A549 (cell line): ENCODE results near the gene MRPL16. TPM values are rescaled to one million over a fixed set of nuclear protein-coding genes. Genes with fewer than 3 reads are reported as not detected.
"Not testable (repeated sequence)": the region's sequence is repeated elsewhere in the genome, so short reads cannot be mapped to it uniquely, and the experiment has no call there.

ENCODE experiments used
- ATAC-seq, 2 experiments: fragments of 200-7000 bp in 1 of 2; fragments of >200 bp in 1 of 2; cut with Nextera tagmentation in 1 of 2; cut with Tn5 transposase in 1 of 2; 3 replicates each; pipeline versions ENCODE4 v1.8.0 to v1.9.1; 2018 to 2020; ENCODE audit warnings: mild to moderate bottlenecking in 1 of 2, moderate library complexity in 1 of 2
- CTCF ChIA-PET: fragments of 300-600 bp; sonication (Branson Sonifier 250); formaldehyde crosslinking; extraction: SDS; loops from one replicate; lab custom pipeline; 2021; ENCODE audit warnings: antibody characterized with exemption, inconsistent platforms; lab: Yijun Ruan, JAX
- POLR2A ChIA-PET: fragments of 350-600 bp; formaldehyde crosslinking; extraction: SDS; loops from one replicate; lab custom pipeline; 2021; ENCODE audit warnings: antibody characterized with exemption, inconsistent platforms; lab: Yijun Ruan, JAX
- DNase-seq, 2 experiments: peaks; one replicate each; pipeline versions ENCODE4 v3.0.0 to v3.0.0-alpha.2; 2011 to 2016; ENCODE audit warnings: low read depth in 1 of 2, low spot score in 1 of 2
- FAIRE-seq: peaks from 2 replicates; lab custom pipeline; 2011; peaks lifted over from hg19 to GRCh38; lab: Jason Lieb, UNC
- H3K27ac ChIP-seq, 2 experiments: fragments of >200 bp; sonication (Bioruptor Twin); formaldehyde crosslinking; 3 replicates each; pipeline ENCODE4 v1.5.1; 2016 to 2017
- H3K4me1 ChIP-seq: fragments of >200 bp; sonication (Bioruptor Twin); formaldehyde crosslinking; 3 replicates; pipeline ENCODE4 v1.6.1; 2016
- H3K4me2 ChIP-seq: fragments of >200 bp; sonication (Bioruptor Twin); formaldehyde crosslinking; 3 replicates; pipeline ENCODE4 v1.6.1; 2016
- H3K4me3 ChIP-seq: fragments of >200 bp; sonication (Bioruptor Twin); formaldehyde crosslinking; 3 replicates; pipeline ENCODE4 v1.5.1; 2016
- H3K9me3 ChIP-seq: fragments of >200 bp; sonication (Bioruptor Twin); formaldehyde crosslinking; 3 replicates; pipeline ENCODE4 v1.6.1; 2016
- BHLHE40 ChIP-seq: IDR thresholded peaks from 2 replicates; pipeline ENCODE4 v1.6.1; 2012; ENCODE audit warnings: low read depth, low read length, inconsistent platforms
- CBX2 ChIP-seq: fragments of 200-600 bp; sonication (generic); IDR thresholded peaks from 2 replicates; pipeline ENCODE4 v1.6.1; 2016; ENCODE audit warnings: low read depth, mild to moderate bottlenecking, borderline replicate concordance
- CEBPB ChIP-seq, 2 experiments: fragments of >200 bp in 1 of 2; sonication (Bioruptor Twin) in 1 of 2; formaldehyde crosslinking in 1 of 2; IDR thresholded peaks; 2 replicates each; pipeline ENCODE4 v1.6.1; 2012 to 2016
- CHD2 ChIP-seq: fragments of 150-350 bp; IDR thresholded peaks from 2 replicates; pipeline ENCODE4 v1.6.1; 2014; ENCODE audit warnings: low read length; ENCODE audit not compliant: partially characterized antibody
- CHD4 ChIP-seq: fragments of 200-600 bp; sonication (generic); IDR thresholded peaks from 2 replicates; pipeline ENCODE4 v1.6.1; 2016; ENCODE audit warnings: antibody characterized with exemption, mild to moderate bottlenecking, borderline replicate concordance
- EHMT2 ChIP-seq: fragments of 200-600 bp; sonication (generic); IDR thresholded peaks from 2 replicates; pipeline ENCODE4 v1.6.1; 2016; ENCODE audit warnings: antibody characterized with exemption, low read depth, mild to moderate bottlenecking, moderate library complexity
- EP300 ChIP-seq, 2 experiments: fragments of >200 bp; sonication (Bioruptor Twin); formaldehyde crosslinking; IDR thresholded peaks; 2 replicates in 1 of 2; 3 replicates in 1 of 2; pipeline ENCODE4 v1.6.1; 2016 to 2017
- ESRRA ChIP-seq: fragments of 150-350 bp; IDR thresholded peaks from 2 replicates; pipeline ENCODE4 v1.6.1; 2014; ENCODE audit warnings: mild to moderate bottlenecking, low read length, borderline replicate concordance
- FOSB ChIP-seq: fragments of 250-450 bp; sonication (Bioruptor Pico); IDR thresholded peaks from 2 replicates; pipeline ENCODE4 v1.5.0; 2020; ENCODE audit warnings: mild to moderate bottlenecking, moderate library complexity
- FOXS1 ChIP-seq: fragments of 250-450 bp; sonication (Bioruptor Pico); IDR thresholded peaks from 2 replicates; pipeline ENCODE4 v1.5.0; 2020; ENCODE audit warnings: mild to moderate bottlenecking, moderate library complexity
- GATA3 ChIP-seq: IDR thresholded peaks from 2 replicates; pipeline ENCODE4 v1.6.1; 2012; ENCODE audit warnings: borderline replicate concordance
- HDAC2 ChIP-seq: fragments of 200-600 bp; sonication (generic); IDR thresholded peaks from 2 replicates; pipeline ENCODE4 v1.6.1; 2016
- JUN ChIP-seq, 2 experiments: fragments of >200 bp; sonication (Bioruptor Twin); formaldehyde crosslinking; IDR thresholded peaks; 2 replicates in 1 of 2; 3 replicates in 1 of 2; pipeline ENCODE4 v1.6.1; 2016 to 2017
- JUNB ChIP-seq: fragments of >200 bp; sonication (Bioruptor Twin); formaldehyde crosslinking; IDR thresholded peaks from 2 replicates; pipeline ENCODE4 v1.6.1; 2016
- KDM1A ChIP-seq: fragments of 200-600 bp; sonication (generic); IDR thresholded peaks from 2 replicates; pipeline ENCODE4 v1.6.1; 2016; ENCODE audit warnings: low read depth, mild to moderate bottlenecking
- MAZ ChIP-seq: fragments of 150-350 bp; IDR thresholded peaks from 2 replicates; pipeline ENCODE4 v1.6.1; 2014; ENCODE audit warnings: antibody characterized with exemption, low read depth, low read length, borderline replicate concordance
- NPAS2 ChIP-seq: fragments of 250-450 bp; sonication (Bioruptor Pico); IDR thresholded peaks from 2 replicates; pipeline ENCODE4 v1.8.0; 2022; ENCODE audit warnings: mild to moderate bottlenecking, moderate library complexity, borderline replicate concordance
- PHF8 ChIP-seq: fragments of 200-600 bp; sonication (generic); IDR thresholded peaks from 2 replicates; pipeline ENCODE4 v1.6.1; 2016; ENCODE audit warnings: low read depth, mild to moderate bottlenecking, antibody characterized with exemption, moderate library complexity, borderline replicate concordance
- POLR2A ChIP-seq: IDR thresholded peaks from 2 replicates; pipeline ENCODE4 v1.6.1; 2012; ENCODE audit warnings: mild to moderate bottlenecking, low read length
- RAD21 ChIP-seq, 2 experiments: fragments of >200 bp in 1 of 2; sonication (Bioruptor Twin) in 1 of 2; formaldehyde crosslinking in 1 of 2; IDR thresholded peaks in 1 of 2; conservative IDR thresholded peaks in 1 of 2; 2 replicates in 1 of 2; 3 replicates in 1 of 2; pipeline ENCODE4 v1.6.1; 2012 to 2018; ENCODE audit warnings: inconsistent platforms in 1 of 2
- RARB ChIP-seq: fragments of 250-450 bp; sonication (Bioruptor Pico); IDR thresholded peaks from 2 replicates; pipeline ENCODE4 v1.8.0; 2021; ENCODE audit warnings: mild to moderate bottlenecking, moderate library complexity
- RFX5 ChIP-seq: fragments of 450-650 bp; IDR thresholded peaks from 2 replicates; pipeline ENCODE4 v1.7.1; 2014; ENCODE audit warnings: antibody characterized with exemption, mild to moderate bottlenecking, moderate library complexity
- SMC3 ChIP-seq: fragments of >200 bp; sonication (Bioruptor Twin); formaldehyde crosslinking; IDR thresholded peaks from 3 replicates; pipeline ENCODE4 v1.6.1; 2018; ENCODE audit warnings: inconsistent platforms
- ZC3H11A ChIP-seq: fragments of 450-650 bp; IDR thresholded peaks from 2 replicates; pipeline ENCODE4 v1.6.1; 2014; ENCODE audit warnings: antibody characterized with exemption, mild to moderate bottlenecking
- ZFP36 ChIP-seq: fragments of 450-650 bp; IDR thresholded peaks from 2 replicates; pipeline ENCODE4 v1.6.1; 2014; ENCODE audit warnings: borderline replicate concordance; ENCODE audit not compliant: partially characterized antibody
- WGBS: methylation state at CpG from one replicate; pipeline ENCODE4 v1.1.6; 2017; ENCODE audit errors: missing lambda C conversion rate; 5-methylcytosine and 5-hydroxymethylcytosine counted together
- polyA plus RNA-seq, 4 experiments: library from polyadenylated mRNA; depleted of rRNA in 3 of 4; stranded (reverse); fragments of >200 nt; fragmentation: RNase III in 1 of 4; extraction: RNeasy Plus Mini Kit Qiagen cat#74134 plus additional on column Dnase treatment in 1 of 4; gene quantifications; 2 replicates in 3 of 4; 3 replicates in 1 of 4; pipeline ENCODE4 v1.2.3, GENCODE V29; 2011 to 2017
- TF ChIP-seq, protein P1 (sequence below): fragments of 250-450 bp; sonication (Bioruptor Pico); IDR thresholded peaks from 2 replicates; pipeline ENCODE4 v1.5.0; 2020; ENCODE audit warnings: low read depth, mild to moderate bottlenecking, moderate library complexity
- TF ChIP-seq, protein P2 (sequence below): fragments of >200 bp; sonication (Bioruptor Twin); formaldehyde crosslinking; IDR thresholded peaks from 3 replicates; pipeline ENCODE4 v1.5.1; 2016
- TF ChIP-seq, protein P3 (sequence below): fragments of >200 bp; sonication (Bioruptor Twin); formaldehyde crosslinking; IDR thresholded peaks from 2 replicates; pipeline ENCODE4 v1.6.1; 2016
- TF ChIP-seq, protein P4 (sequence below): IDR thresholded peaks from 2 replicates; pipeline ENCODE4 v1.6.1; 2012; ENCODE audit warnings: low read depth, borderline replicate concordance
- TF ChIP-seq, protein P5 (sequence below): IDR thresholded peaks from 2 replicates; pipeline ENCODE4 v1.6.1; 2012

Gene MRPL16
- polyA plus RNA-seq, 2 of the 4 experiments (the other 2 are of a cell fraction): 57.3 to 77.7 TPM

DNA sequence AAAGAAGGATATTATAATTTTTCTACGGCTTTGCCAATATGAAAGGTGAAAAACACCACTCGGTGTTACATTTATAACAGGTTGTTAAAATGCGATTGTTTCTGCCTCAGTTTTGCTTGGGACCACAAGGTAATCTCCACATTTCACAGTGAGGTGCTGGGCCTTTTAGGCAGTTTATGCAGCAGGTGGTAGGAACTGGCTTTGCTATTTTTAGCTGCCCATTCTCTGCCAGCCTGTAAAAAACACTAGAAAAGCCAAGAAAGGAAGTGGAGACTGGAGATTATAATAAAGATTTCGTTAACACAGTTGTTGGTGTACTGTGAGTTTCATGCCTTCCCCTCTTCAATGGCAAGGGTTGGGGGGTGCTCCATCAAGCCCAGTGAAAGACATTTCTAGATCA, 8.0 kb upstream of the MRPL16 start:
- no peak overlapping the region for H3K4me3 ChIP-seq
- 53% methylated on average over 4 of the region's 4 CpGs for WGBS
- FAIRE-seq (no peak), DNase-seq (no peak), ATAC-seq (no peak)
- no peaks in the 10 kb centered on the region for H3K9me3 ChIP-seq
- H3K4me2 ChIP-seq: no peak overlapping the region
- H3K4me1 ChIP-seq: no peaks in the 10 kb centered on the region
- CTCF ChIA-PET: interaction anchor here (1.2 kb wide), 1 partner anchor 374 kb away, joined by 4 read pairs; no protein-coding TSS in a partner anchor
- no peak for TF ChIP-seq GATA3
- no peak for TF ChIP-seq CBX2
- no peak for TF ChIP-seq JUN (IDR thresholded peaks at IDR 0.05)
- no peak for TF ChIP-seq FOSB
- TF ChIP-seq POLR2A: no peak
- TF ChIP-seq ZC3H11A: no peak
- TF ChIP-seq RARB (CRISPR knock-in tag): no peak
- no peak for TF ChIP-seq SMC3
- TF ChIP-seq BHLHE40: no peak
- TF ChIP-seq EHMT2: no peak
- TF ChIP-seq EP300 (IDR thresholded peaks at IDR 0.05): no peak
- TF ChIP-seq MAZ: no peak
- no peak for TF ChIP-seq HDAC2
- no peak overlapping the region for H3K27ac ChIP-seq
- POLR2A ChIA-PET: no interaction called here

DNA sequence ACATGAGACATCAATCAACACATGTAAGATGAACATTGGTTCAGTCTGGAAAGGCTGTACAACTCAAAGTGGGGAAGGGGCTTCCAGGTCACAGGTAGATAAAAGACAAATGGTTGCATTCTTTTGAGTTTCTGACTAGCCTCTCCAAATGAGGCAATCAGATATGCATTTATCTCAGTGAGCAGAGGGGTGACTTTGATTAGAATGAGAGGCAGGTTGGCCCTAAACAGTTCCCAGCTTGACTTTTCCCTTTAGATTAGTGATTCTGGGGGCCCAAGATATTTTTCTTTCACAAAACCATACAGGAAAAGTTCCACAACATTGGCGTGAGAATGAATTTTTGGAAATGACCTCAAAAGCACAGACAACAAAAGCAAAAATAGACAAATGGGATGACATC, 5.9 kb upstream of the MRPL16 start:
- H3K4me3 ChIP-seq, FAIRE-seq, ATAC-seq, H3K4me2 ChIP-seq, DNase-seq, H3K4me1 ChIP-seq, H3K27ac ChIP-seq, POLR2A ChIA-PET, H3K9me3 ChIP-seq: not testable (repeated sequence)
- WGBS: 12% methylated on average over 1 of the region's 1 CpG
- CTCF ChIA-PET: interaction anchor here (1.9 kb wide), 1 partner anchor 15 kb away, joined by 5 read pairs; no protein-coding TSS in a partner anchor

DNA sequence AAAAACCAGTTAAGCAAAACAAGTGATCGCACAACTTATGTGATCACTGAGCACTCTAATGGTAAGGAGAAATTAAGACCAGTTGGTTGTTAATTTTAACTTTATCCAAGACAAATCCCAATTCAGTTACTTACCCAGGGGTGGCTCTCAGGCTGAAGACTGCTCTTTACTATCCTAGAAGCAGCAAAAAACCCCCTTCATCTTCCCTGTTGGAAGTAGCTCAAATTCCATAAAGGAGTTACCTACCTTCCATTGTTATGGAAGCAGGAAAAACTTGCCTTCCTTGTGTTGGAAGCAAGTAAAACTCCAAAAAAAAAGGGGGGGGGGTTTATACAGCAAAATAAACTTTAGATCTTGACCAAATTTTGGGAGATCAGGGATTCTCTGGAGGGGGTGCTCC, 5.2 kb upstream of the MRPL16 start:
- no peak for ATAC-seq
- POLR2A ChIA-PET: no interaction called here
- FAIRE-seq: no peak

DNA sequence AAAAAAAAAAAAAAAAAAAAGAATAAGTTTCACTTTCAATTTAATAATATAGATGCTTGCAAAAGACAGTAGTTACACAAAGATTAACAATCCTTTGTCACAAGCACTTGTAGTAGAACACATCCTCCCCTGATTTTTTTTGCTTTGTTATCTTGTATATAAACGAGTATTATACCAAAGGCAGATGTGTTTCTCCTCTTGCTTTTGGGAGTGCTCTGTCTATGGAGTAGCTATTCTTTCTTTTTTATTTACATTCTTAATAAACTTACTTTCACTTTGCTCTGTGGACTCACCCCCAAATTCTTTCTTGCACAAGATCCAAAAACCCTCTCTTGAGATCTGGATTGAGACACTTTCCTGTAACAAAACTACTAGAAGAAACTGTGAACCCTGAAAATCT, 3.4 kb upstream of the MRPL16 start:
- 10% methylated on average over 1 of the region's 1 CpG for WGBS
- peaks cover 11% of the 10 kb centered on the region; the same call in 2 of the 3 replicates for H3K4me1 ChIP-seq
- H3K4me3 ChIP-seq: no peak overlapping the region
- FAIRE-seq (no peak), DNase-seq (no peak), ATAC-seq (no peak)
- CTCF ChIA-PET: no interaction called here
- H3K4me2 ChIP-seq: 0 out of 3 replicates have a peak overlapping the region, but pooled peaks have one; percentile 10
- H3K9me3 ChIP-seq: no peaks in the 10 kb centered on the region
- POLR2A ChIA-PET: no interaction called here
- H3K27ac ChIP-seq: no peak overlapping the region
- TF ChIP-seq, protein P1, sequence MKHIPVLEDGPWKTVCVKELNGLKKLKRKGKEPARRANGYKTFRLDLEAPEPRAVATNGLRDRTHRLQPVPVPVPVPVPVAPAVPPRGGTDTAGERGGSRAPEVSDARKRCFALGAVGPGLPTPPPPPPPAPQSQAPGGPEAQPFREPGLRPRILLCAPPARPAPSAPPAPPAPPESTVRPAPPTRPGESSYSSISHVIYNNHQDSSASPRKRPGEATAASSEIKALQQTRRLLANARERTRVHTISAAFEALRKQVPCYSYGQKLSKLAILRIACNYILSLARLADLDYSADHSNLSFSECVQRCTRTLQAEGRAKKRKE (CRISPR knock-in tag): no peak
- TF ChIP-seq, protein P2, sequence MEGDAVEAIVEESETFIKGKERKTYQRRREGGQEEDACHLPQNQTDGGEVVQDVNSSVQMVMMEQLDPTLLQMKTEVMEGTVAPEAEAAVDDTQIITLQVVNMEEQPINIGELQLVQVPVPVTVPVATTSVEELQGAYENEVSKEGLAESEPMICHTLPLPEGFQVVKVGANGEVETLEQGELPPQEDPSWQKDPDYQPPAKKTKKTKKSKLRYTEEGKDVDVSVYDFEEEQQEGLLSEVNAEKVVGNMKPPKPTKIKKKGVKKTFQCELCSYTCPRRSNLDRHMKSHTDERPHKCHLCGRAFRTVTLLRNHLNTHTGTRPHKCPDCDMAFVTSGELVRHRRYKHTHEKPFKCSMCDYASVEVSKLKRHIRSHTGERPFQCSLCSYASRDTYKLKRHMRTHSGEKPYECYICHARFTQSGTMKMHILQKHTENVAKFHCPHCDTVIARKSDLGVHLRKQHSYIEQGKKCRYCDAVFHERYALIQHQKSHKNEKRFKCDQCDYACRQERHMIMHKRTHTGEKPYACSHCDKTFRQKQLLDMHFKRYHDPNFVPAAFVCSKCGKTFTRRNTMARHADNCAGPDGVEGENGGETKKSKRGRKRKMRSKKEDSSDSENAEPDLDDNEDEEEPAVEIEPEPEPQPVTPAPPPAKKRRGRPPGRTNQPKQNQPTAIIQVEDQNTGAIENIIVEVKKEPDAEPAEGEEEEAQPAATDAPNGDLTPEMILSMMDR: no peak
- TF ChIP-seq RFX5 (no peak), KDM1A (no peak), PHF8 (no peak), CHD2 (no peak), FOXS1 (no peak), GATA3 (no peak), RAD21 (conservative IDR thresholded peaks at IDR 0.05 in 1 of 2, IDR thresholded peaks at IDR 0.05 in 1 of 2) (no peak), ZFP36 (no peak), CEBPB (IDR thresholded peaks at IDR 0.05) (no peak), NPAS2 (CRISPR knock-in tag) (no peak), CBX2 (no peak)
- TF ChIP-seq, protein P3, sequence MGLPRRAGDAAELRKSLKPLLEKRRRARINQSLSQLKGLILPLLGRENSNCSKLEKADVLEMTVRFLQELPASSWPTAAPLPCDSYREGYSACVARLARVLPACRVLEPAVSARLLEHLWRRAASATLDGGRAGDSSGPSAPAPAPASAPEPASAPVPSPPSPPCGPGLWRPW: no peak
- TF ChIP-seq, protein P4, sequence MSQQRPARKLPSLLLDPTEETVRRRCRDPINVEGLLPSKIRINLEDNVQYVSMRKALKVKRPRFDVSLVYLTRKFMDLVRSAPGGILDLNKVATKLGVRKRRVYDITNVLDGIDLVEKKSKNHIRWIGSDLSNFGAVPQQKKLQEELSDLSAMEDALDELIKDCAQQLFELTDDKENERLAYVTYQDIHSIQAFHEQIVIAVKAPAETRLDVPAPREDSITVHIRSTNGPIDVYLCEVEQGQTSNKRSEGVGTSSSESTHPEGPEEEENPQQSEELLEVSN: no peak

More for the DNA sequence above, 5.2 kb upstream of the MRPL16 start:
- TF ChIP-seq, protein P5, sequence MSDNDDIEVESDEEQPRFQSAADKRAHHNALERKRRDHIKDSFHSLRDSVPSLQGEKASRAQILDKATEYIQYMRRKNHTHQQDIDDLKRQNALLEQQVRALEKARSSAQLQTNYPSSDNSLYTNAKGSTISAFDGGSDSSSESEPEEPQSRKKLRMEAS: no peak
- no peak for TF ChIP-seq ESRRA
- TF ChIP-seq CHD4: no peak
- no peak for TF ChIP-seq JUNB
- TF ChIP-seq JUN (IDR thresholded peaks at IDR 0.05): no peak
- TF ChIP-seq, protein P3: no peak
- no peak for DNase-seq
- no peak overlapping the region for H3K4me3 ChIP-seq
- CTCF ChIA-PET: interaction anchor here (1.9 kb wide), 1 partner anchor 14 kb away, joined by 5 read pairs; no protein-coding TSS in a partner anchor
- H3K9me3 ChIP-seq: no peaks in the 10 kb centered on the region
- no peak overlapping the region for H3K4me2 ChIP-seq
- 94% methylated on average over 1 of the region's 1 CpG for WGBS
- 0 out of 3 replicates have a peak, but pooled peaks cover 4% of the 10 kb centered on the region for H3K4me1 ChIP-seq
- no peak overlapping the region for H3K27ac ChIP-seq
